Measurements from ENCODE around the gene FRMD4A.

- no peak for TF ChIP-seq CTCF (IDR thresholded peaks at IDR 0.05; ENCODE audit: insufficient read depth, low read length)
- no peak for TF ChIP-seq POLR2AphosphoS5 (IDR thresholded peaks at IDR 0.05; ENCODE audit: low read depth)
- TF ChIP-seq SPI1 (IDR thresholded peaks at IDR 0.05; ENCODE audit: borderline replicate concordance, low read depth) = no peak
- TF ChIP-seq REST (IDR thresholded peaks at IDR 0.05; ENCODE audit: insufficient replicate concordance, low read depth) = no peak
Measured at GRCh38 chr10:13632884-13633440, 697.8 kb downstream of the FRMD4A start.

All from HL-60 (cell line).